Fibroblast of mammary gland (primary cell): ENCODE results near the gene UGT3A1.
"Not testable (repeated sequence)": the region's sequence is repeated elsewhere in the genome, so short reads cannot be mapped to it uniquely, and the experiment has no call there.

ENCODE experiments used
- DNase-seq: peaks from one replicate; pipeline ENCODE4 v3.0.0-alpha.2; 2010; ENCODE audit warnings: low read depth
- H3K4me3 ChIP-seq: 2 replicates; pipeline ENCODE4 v1.5.1; 2011; ENCODE audit warnings: low read depth, mild to moderate bottlenecking, low read length, moderate library complexity; ENCODE audit not compliant: control insufficient read depth
- TF ChIP-seq, protein P1 (sequence below): conservative IDR thresholded peaks from 2 replicates; pipeline ENCODE4 v1.5.1; 2011; ENCODE audit warnings: low read depth, low read length, inconsistent platforms; ENCODE audit not compliant: control insufficient read depth, insufficient read depth

The UGT3A1 gene

GRCh38 chr5:35990941-35991611, at the start of gene UGT3A1:
UGT3A1 (minus strand) TSS chr5:35991390; CDS start chr5:35991240, 150 bp downstream.
- no peak within 1 kb of the TSS for H3K4me3 ChIP-seq
- no peak for DNase-seq
- TF ChIP-seq, protein P1, sequence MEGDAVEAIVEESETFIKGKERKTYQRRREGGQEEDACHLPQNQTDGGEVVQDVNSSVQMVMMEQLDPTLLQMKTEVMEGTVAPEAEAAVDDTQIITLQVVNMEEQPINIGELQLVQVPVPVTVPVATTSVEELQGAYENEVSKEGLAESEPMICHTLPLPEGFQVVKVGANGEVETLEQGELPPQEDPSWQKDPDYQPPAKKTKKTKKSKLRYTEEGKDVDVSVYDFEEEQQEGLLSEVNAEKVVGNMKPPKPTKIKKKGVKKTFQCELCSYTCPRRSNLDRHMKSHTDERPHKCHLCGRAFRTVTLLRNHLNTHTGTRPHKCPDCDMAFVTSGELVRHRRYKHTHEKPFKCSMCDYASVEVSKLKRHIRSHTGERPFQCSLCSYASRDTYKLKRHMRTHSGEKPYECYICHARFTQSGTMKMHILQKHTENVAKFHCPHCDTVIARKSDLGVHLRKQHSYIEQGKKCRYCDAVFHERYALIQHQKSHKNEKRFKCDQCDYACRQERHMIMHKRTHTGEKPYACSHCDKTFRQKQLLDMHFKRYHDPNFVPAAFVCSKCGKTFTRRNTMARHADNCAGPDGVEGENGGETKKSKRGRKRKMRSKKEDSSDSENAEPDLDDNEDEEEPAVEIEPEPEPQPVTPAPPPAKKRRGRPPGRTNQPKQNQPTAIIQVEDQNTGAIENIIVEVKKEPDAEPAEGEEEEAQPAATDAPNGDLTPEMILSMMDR = no peak

DNA sequence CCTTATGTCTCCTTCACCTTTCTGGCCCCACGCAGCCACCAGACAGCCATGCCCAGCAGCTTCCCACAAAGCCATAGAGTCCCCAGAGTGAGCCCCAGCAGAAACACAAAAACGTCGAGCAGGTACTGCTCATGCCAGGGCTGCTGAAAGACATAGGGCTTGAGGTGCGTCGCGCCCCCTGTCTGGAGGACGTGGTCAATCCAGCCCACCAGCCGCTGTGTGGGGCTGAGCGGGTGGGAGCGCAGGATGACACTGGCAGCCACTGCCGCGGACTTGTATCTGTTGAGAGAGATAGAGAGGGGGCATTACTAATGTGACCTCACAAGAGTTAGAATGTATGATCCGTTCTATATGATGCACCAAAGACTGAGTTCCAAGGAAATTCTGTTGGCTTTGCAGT, 44.5 kb upstream of the UGT3A1 start:
- TF ChIP-seq, protein P1 = no peak
- no peak for DNase-seq
- no peak overlapping the region for H3K4me3 ChIP-seq

- not testable (repeated sequence) for DNase-seq, H3K4me3 ChIP-seq
These were observed 43.4 kb upstream of the UGT3A1 start for GRCh38 chr5:36034536-36035134.

DNA sequence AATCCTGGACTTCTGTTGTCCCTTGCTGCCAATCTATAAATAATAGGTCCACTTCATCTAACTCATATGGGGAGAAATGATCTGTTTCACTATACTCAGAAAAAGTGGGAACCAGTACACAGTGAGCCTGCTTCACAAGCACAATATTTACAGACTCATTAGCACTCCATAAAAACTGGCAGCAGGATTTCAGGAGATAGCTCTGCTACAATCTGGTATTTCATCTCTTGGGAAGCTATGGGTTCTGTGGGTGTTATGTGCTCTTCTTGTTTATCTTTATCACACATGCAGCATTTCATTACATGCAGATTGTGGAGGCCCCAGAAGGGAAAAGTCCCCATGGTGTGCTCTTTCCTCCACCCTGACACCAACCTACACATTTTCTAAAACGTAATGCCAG, 42.3 kb upstream of the UGT3A1 start:
- H3K4me3 ChIP-seq = no peak overlapping the region
- TF ChIP-seq, protein P1 = no peak
- DNase-seq = no peak

GRCh38 chr5:36033047-36033446, 41.9 kb upstream of the UGT3A1 start:
- TF ChIP-seq, protein P1 = no peak
- DNase-seq = no peak
- H3K4me3 ChIP-seq = no peak overlapping the region

DNA sequence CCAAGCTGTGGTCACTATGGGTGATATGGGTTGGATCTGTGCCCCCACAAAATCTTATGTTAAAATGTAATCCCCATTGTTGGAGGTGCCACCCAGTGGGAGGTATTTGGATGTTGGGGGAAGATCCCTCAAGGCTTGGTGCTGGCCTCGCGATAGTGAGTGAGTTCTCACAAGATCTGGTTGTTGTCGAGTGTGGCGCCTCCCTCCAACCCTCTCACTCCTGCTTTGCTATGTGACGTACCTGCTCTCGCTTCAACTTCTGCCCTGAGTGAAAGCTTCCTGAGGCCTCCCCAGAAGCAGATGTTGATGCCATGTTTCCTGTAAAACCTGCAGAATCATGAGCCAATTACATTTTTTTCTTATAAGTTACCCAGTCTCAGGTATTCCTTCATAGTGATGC, 40.0 kb upstream of the UGT3A1 start:
- no peak overlapping the region for H3K4me3 ChIP-seq
- no peak for DNase-seq
- TF ChIP-seq, protein P1 = no peak

GRCh38 chr5:36029914-36030313, 38.7 kb upstream of the UGT3A1 start:
- DNase-seq = no peak
- TF ChIP-seq, protein P1 = no peak
- H3K4me3 ChIP-seq = no peak overlapping the region
